Spleen (tissue), 11 donors: ENCODE data around the gene KRT78. TPM values are rescaled to one million over a fixed set of nuclear protein-coding genes. Genes with fewer than 3 reads are reported as not detected.

Source experiments
- DNase-seq: peaks from one replicate; pipeline ENCODE4 v3.0.0-alpha.2; 2020
- H3K27ac ChIP-seq, 8 donors: fragments of 200-600 bp; sonication (generic) in 7 of 8; 1 replicate in 4 of 8; 2 replicates in 4 of 8; pipeline versions ENCODE4 v1.5.0 to v1.8.0; 2016 to 2021; ENCODE audit warnings: inconsistent platforms in 4 of 8, mild to moderate bottlenecking in 4 of 8, moderate library complexity in 1 of 8
- H3K27me3 ChIP-seq, 7 donors: fragments of 200-600 bp; sonication (generic) in 6 of 7; replicated peaks in 1 of 7; 1 replicate in 4 of 7; 2 replicates in 3 of 7; pipeline versions ENCODE4 v1.5.0 to v1.8.0; 2016 to 2021; ENCODE audit warnings: inconsistent platforms in 3 of 7, mild to moderate bottlenecking in 1 of 7
- H3K36me3 ChIP-seq, 6 donors: fragments of 200-600 bp; sonication (generic) in 5 of 6; 1 replicate in 4 of 6; 2 replicates in 2 of 6; pipeline versions ENCODE4 v1.5.0 to v1.8.0; 2016 to 2021; ENCODE audit warnings: inconsistent platforms in 2 of 6
- H3K4me1 ChIP-seq, 6 donors: fragments of 200-600 bp; sonication (generic) in 5 of 6; 1 replicate in 3 of 6; 2 replicates in 3 of 6; pipeline versions ENCODE4 v1.5.0 to v1.8.0; 2016 to 2021; ENCODE audit warnings: inconsistent platforms in 3 of 6
- H3K4me3 ChIP-seq, 8 donors: fragments of 200-600 bp; sonication (generic) in 7 of 8; 1 replicate in 4 of 8; 2 replicates in 4 of 8; pipeline versions ENCODE4 v1.5.0 to v1.8.0; 2016 to 2021; ENCODE audit warnings: inconsistent platforms in 4 of 8, mild to moderate bottlenecking in 4 of 8, moderate library complexity in 2 of 8
- H3K9me3 ChIP-seq, 8 donors: fragments of 200-600 bp; sonication (generic) in 7 of 8; 1 replicate in 4 of 8; 2 replicates in 4 of 8; pipeline versions ENCODE4 v1.5.0 to v1.8.0; 2016 to 2021; ENCODE audit warnings: inconsistent platforms in 4 of 8
- CTCF ChIP-seq, 11 experiments: fragments of 200-600 bp in 7 of 11; fragments of 450-650 bp in 4 of 11; sonication (generic) in 4 of 11; IDR thresholded peaks in 8 of 11; conservative IDR thresholded peaks in 3 of 11; 1 replicate in 7 of 11; 2 replicates in 4 of 11; pipeline versions ENCODE4 v1.4.0 to v1.8.0; 2016 to 2021; ENCODE audit warnings: antibody characterized with exemption in 11 of 11, inconsistent platforms in 4 of 11, mild to moderate bottlenecking in 1 of 11
- POLR2A ChIP-seq, 3 donors: fragments of 450-650 bp; IDR thresholded peaks; one replicate each; pipeline ENCODE4 v1.5.1; 2017; ENCODE audit warnings: antibody characterized with exemption in 3 of 3, mild to moderate bottlenecking in 1 of 3
- POLR2AphosphoS5 ChIP-seq, 3 donors: sonication (generic); formaldehyde crosslinking; IDR thresholded peaks; one replicate each; pipeline ENCODE4 v1.5.1; 2017; ENCODE audit warnings: antibody characterized with exemption in 3 of 3
- WGBS, 5 donors: extraction: QIAGEN DNeasy Blood & Tissue Kit in 3 of 5; methylation state at CpG; one replicate each; pipeline versions ENCODE4 v1.1.5 to v1.1.7; 2013 to 2018; 5-methylcytosine and 5-hydroxymethylcytosine counted together
- intact Hi-C: fragments of 100-400 bp; cut with DNase I; formaldehyde crosslinking; loops from one replicate; pipeline ENCODE4 v1.15.0; 2023; ENCODE audit warnings: low total_unique reads
- polyA plus RNA-seq, 3 donors: library from polyadenylated mRNA; stranded (reverse); fragments of 200-250 nt; gene quantifications; one replicate each; pipeline ENCODE4 v1.2.1, GENCODE V29; 2013
- total RNA-seq, 7 donors: library from RNA; depleted of rRNA in 3 of 7; stranded (reverse); fragments of >200 nt in 3 of 7; fragmentation: NEBNext Ultra II Directional in 4 of 7; extraction: Animal tissue kit (Norgen Biotek cat#: 25700) in 4 of 7; gene quantifications; one replicate each; pipeline versions ENCODE4 v1.1.0 to v1.2.1, GENCODE V29; 2016 to 2021
- donor health status: healthy with polysubstance abuse.
- donor health status: DM: no; HTN: no; CAD: no; lungs with moderate emphysema.
- donor health status: DM: no; HTN: no; CAD: no.
- donor health status: Bipolar disorder and iron deficiency.
- donor health status: healthy.
- donor health status: DM: no; HTN: no; CAD: no.
- donor health status: DM: yes; HTN: yes; CAD: no.

The KRT78 gene
- total and polyA plus RNA-seq, 10 donors: 0.24 to 0.83 TPM; not detected in 8

- 78 to 90% (median 83%) methylated on average over 9 to 10 of the region's 10 CpGs for WGBS, 5 donors
Observed at GRCh38 chr12:52821826-52822660, 26.8 kb downstream of the KRT78 start.

GRCh38 chr12:52821071-52821730, 27.6 kb downstream of the KRT78 start:
- intact Hi-C loops: no loop called here
- no peak for TF ChIP-seq POLR2AphosphoS5 (IDR thresholded peaks at IDR 0.05)
- no peak for TF ChIP-seq POLR2A (IDR thresholded peaks at IDR 0.05)
- no peak for TF ChIP-seq CTCF (IDR thresholded peaks at IDR 0.05 in 8 of 11, conservative IDR thresholded peaks at IDR 0.05 in 3 of 11)
- H3K27me3 ChIP-seq: peaks cover 0 to 16% (median 0%) of the 10 kb centered on the region in 7 donors
- no peak for DNase-seq
- no peaks in the 10 kb centered on the region for H3K9me3 ChIP-seq
- WGBS, 5 donors: 65 to 89% (median 80%) methylated on average over 4 of the region's 4 CpGs
- no peaks in the 10 kb centered on the region for H3K36me3 ChIP-seq
- no peak overlapping the region for H3K4me3 ChIP-seq
- no peak overlapping the region for H3K27ac ChIP-seq
- H3K4me1 ChIP-seq: peaks cover 0 to 11% (median 1%) of the 10 kb centered on the region in 6 donors

More at GRCh38 chr12:52821826-52822660, 26.8 kb downstream of the KRT78 start:
- Histone ChIP-seq H3K9me3 (no peaks in the 10 kb centered on the region), H3K27ac (no peak overlapping the region), H3K4me3 (no peak overlapping the region), H3K4me1 (peaks cover 0 to 11% (median 1%) of the 10 kb centered on the region in 6 donors), H3K27me3 (peaks cover 0 to 12% (median 0%) of the 10 kb centered on the region in 7 donors), H3K36me3 (no peaks in the 10 kb centered on the region)
- TF ChIP-seq POLR2AphosphoS5 (IDR thresholded peaks at IDR 0.05) (no peak), CTCF (IDR thresholded peaks at IDR 0.05 in 8 of 11, conservative IDR thresholded peaks at IDR 0.05 in 3 of 11) (no peak), POLR2A (IDR thresholded peaks at IDR 0.05) (no peak)
- intact Hi-C loops: no loop called here
- peak; percentile 28 for DNase-seq

- H3K4me1 ChIP-seq: peaks cover 0 to 11% (median 1%) of the 10 kb centered on the region in 6 donors
- H3K36me3 ChIP-seq: no peaks in the 10 kb centered on the region
- peaks cover 0 to 16% (median 0%) of the 10 kb centered on the region in 7 donors for H3K27me3 ChIP-seq
- H3K27ac ChIP-seq: no peak overlapping the region
- TF ChIP-seq CTCF (IDR thresholded peaks at IDR 0.05 in 8 of 11, conservative IDR thresholded peaks at IDR 0.05 in 3 of 11) (no peak), POLR2A (IDR thresholded peaks at IDR 0.05) (no peak), POLR2AphosphoS5 (IDR thresholded peaks at IDR 0.05) (no peak)
- peak; percentile 28 for DNase-seq
- H3K4me3 ChIP-seq: no peak overlapping the region
- intact Hi-C loops: no loop called here
- 82 to 93% (median 86%) methylated on average over 6 of the region's 6 CpGs for WGBS, 5 donors
- H3K9me3 ChIP-seq: no peaks in the 10 kb centered on the region
Observed at GRCh38 chr12:52820521-52820920, 28.3 kb downstream of the KRT78 start.
